ENCODE measurements around the gene PGS1. TPM values are rescaled to one million over a fixed set of nuclear protein-coding genes. Genes with fewer than 3 reads are reported as not detected.

PGS1 gene
- total and polyA plus RNA-seq, 10 of the 15 experiments (the other 5 are each of a cell fraction or from before 2014, with no cell fraction given), result 1.3 to 37.6 (median 27.4) TPM

GRCh38 chr17:78381601-78382232 is 3.3 kb downstream of the PGS1 start (continued):
- no peak for TF ChIP-seq NFIC (IDR thresholded peaks at IDR 0.05; ENCODE audit: low read depth, low read length)
- TF ChIP-seq TCF12 (IDR thresholded peaks at IDR 0.05; ENCODE audit: low read depth, low read length), result no peak
- TF ChIP-seq IKZF1 (conservative IDR thresholded peaks at IDR 0.05), result 0 out of 2 replicates have a peak, but pooled peaks have one; percentile 15
- no peak for TF ChIP-seq NRF1 (conservative IDR thresholded peaks at IDR 0.05; ENCODE audit: low read depth, low read length)
- no peak for TF ChIP-seq DPF2 (IDR thresholded peaks at IDR 0.05)
- TF ChIP-seq, protein P1, sequence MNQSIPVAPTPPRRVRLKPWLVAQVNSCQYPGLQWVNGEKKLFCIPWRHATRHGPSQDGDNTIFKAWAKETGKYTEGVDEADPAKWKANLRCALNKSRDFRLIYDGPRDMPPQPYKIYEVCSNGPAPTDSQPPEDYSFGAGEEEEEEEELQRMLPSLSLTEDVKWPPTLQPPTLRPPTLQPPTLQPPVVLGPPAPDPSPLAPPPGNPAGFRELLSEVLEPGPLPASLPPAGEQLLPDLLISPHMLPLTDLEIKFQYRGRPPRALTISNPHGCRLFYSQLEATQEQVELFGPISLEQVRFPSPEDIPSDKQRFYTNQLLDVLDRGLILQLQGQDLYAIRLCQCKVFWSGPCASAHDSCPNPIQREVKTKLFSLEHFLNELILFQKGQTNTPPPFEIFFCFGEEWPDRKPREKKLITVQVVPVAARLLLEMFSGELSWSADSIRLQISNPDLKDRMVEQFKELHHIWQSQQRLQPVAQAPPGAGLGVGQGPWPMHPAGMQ (IDR thresholded peaks at IDR 0.05; ENCODE audit: borderline replicate concordance), result no peak
- no peak for TF ChIP-seq HDAC2 (IDR thresholded peaks at IDR 0.05)
- TF ChIP-seq PBX3 (IDR thresholded peaks at IDR 0.05; ENCODE audit: insufficient replicate concordance, low read depth, low read length), result no peak
- TF ChIP-seq KDM1A (IDR thresholded peaks at IDR 0.05; ENCODE audit: borderline replicate concordance), result no peak
- no peak for TF ChIP-seq NR2C1 (IDR thresholded peaks at IDR 0.05)
- TF ChIP-seq ZNF24 (IDR thresholded peaks at IDR 0.05), result no peak
- no peak for TF ChIP-seq CREM (IDR thresholded peaks at IDR 0.05; ENCODE audit: low read depth)
- TF ChIP-seq, protein P2, sequence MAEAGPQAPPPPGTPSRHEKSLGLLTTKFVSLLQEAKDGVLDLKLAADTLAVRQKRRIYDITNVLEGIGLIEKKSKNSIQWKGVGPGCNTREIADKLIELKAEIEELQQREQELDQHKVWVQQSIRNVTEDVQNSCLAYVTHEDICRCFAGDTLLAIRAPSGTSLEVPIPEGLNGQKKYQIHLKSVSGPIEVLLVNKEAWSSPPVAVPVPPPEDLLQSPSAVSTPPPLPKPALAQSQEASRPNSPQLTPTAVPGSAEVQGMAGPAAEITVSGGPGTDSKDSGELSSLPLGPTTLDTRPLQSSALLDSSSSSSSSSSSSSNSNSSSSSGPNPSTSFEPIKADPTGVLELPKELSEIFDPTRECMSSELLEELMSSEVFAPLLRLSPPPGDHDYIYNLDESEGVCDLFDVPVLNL (IDR thresholded peaks at IDR 0.05; ENCODE audit: low read depth, low read length), result no peak
- no peak for TF ChIP-seq BMI1 (IDR thresholded peaks at IDR 0.05; ENCODE audit: borderline replicate concordance)
- TF ChIP-seq, protein P3, sequence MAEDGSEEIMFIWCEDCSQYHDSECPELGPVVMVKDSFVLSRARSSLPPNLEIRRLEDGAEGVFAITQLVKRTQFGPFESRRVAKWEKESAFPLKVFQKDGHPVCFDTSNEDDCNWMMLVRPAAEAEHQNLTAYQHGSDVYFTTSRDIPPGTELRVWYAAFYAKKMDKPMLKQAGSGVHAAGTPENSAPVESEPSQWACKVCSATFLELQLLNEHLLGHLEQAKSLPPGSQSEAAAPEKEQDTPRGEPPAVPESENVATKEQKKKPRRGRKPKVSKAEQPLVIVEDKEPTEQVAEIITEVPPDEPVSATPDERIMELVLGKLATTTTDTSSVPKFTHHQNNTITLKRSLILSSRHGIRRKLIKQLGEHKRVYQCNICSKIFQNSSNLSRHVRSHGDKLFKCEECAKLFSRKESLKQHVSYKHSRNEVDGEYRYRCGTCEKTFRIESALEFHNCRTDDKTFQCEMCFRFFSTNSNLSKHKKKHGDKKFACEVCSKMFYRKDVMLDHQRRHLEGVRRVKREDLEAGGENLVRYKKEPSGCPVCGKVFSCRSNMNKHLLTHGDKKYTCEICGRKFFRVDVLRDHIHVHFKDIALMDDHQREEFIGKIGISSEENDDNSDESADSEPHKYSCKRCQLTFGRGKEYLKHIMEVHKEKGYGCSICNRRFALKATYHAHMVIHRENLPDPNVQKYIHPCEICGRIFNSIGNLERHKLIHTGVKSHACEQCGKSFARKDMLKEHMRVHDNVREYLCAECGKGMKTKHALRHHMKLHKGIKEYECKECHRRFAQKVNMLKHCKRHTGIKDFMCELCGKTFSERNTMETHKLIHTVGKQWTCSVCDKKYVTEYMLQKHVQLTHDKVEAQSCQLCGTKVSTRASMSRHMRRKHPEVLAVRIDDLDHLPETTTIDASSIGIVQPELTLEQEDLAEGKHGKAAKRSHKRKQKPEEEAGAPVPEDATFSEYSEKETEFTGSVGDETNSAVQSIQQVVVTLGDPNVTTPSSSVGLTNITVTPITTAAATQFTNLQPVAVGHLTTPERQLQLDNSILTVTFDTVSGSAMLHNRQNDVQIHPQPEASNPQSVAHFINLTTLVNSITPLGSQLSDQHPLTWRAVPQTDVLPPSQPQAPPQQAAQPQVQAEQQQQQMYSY (CRISPR knock-in tag; IDR thresholded peaks at IDR 0.05), result no peak
- TF ChIP-seq NR2F1 (conservative IDR thresholded peaks at IDR 0.05), result 0 out of 2 replicates have a peak, but pooled peaks have one; percentile 17
- 0 out of 2 replicates have a peak, but pooled peaks have one; percentile 41 for TF ChIP-seq HDGF (IDR thresholded peaks at IDR 0.05)
- no peak for TF ChIP-seq CREB1 (IDR thresholded peaks at IDR 0.05; ENCODE audit: low read depth)
- TF ChIP-seq SMARCA5 (IDR thresholded peaks at IDR 0.05), result no peak
- no peak for TF ChIP-seq PAX5 (IDR thresholded peaks at IDR 0.05; ENCODE audit: borderline replicate concordance, low read depth, low read length)
- TF ChIP-seq, protein P4, sequence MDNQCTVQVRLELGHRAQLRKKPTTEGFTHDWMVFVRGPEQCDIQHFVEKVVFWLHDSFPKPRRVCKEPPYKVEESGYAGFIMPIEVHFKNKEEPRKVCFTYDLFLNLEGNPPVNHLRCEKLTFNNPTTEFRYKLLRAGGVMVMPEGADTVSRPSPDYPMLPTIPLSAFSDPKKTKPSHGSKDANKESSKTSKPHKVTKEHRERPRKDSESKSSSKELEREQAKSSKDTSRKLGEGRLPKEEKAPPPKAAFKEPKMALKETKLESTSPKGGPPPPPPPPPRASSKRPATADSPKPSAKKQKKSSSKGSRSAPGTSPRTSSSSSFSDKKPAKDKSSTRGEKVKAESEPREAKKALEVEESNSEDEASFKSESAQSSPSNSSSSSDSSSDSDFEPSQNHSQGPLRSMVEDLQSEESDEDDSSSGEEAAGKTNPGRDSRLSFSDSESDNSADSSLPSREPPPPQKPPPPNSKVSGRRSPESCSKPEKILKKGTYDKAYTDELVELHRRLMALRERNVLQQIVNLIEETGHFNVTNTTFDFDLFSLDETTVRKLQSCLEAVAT (IDR thresholded peaks at IDR 0.05), result no peak
- no peak for TF ChIP-seq TCF7 (IDR thresholded peaks at IDR 0.05; ENCODE audit: borderline replicate concordance)
